ENCODE measurements around the gene CHKB.

GRCh38 chr22:50562523-50563412 lies 19.9 kb downstream of the CHKB start, which contains the start of gene SYCE3:
- TF ChIP-seq CTCF (IDR thresholded peaks at IDR 0.05; ENCODE audit: insufficient read depth, low read length, poor library complexity, severe bottlenecking): peak; percentile 71
- TF ChIP-seq EZH2phosphoT487 (conservative IDR thresholded peaks at IDR 0.05; ENCODE audit: low read length): no peak

Data from SU-DHL-6 (cell line).